ENCODE data around the gene TBXAS1.

The TBXAS1 gene

GRCh38 chr7:139854803-139855497 lies 25.9 kb downstream of the TBXAS1 start:
- Histone ChIP-seq H3K4me3 (ENCODE audit: severe bottlenecking) (no peak overlapping the region), H3K27me3 (ENCODE audit: insufficient read depth, poor library complexity, severe bottlenecking) (no peaks in the 10 kb centered on the region), H3K4me1 (ENCODE audit: insufficient read depth, poor library complexity, severe bottlenecking) (peaks cover 9% of the 10 kb centered on the region), H3K36me3 (ENCODE audit: low read depth) (no peaks in the 10 kb centered on the region), H3K9me3 (ENCODE audit: severe bottlenecking) (no peaks in the 10 kb centered on the region), H3K27ac (ENCODE audit: poor library complexity, severe bottlenecking) (no peak overlapping the region)
- TF ChIP-seq, protein P1, sequence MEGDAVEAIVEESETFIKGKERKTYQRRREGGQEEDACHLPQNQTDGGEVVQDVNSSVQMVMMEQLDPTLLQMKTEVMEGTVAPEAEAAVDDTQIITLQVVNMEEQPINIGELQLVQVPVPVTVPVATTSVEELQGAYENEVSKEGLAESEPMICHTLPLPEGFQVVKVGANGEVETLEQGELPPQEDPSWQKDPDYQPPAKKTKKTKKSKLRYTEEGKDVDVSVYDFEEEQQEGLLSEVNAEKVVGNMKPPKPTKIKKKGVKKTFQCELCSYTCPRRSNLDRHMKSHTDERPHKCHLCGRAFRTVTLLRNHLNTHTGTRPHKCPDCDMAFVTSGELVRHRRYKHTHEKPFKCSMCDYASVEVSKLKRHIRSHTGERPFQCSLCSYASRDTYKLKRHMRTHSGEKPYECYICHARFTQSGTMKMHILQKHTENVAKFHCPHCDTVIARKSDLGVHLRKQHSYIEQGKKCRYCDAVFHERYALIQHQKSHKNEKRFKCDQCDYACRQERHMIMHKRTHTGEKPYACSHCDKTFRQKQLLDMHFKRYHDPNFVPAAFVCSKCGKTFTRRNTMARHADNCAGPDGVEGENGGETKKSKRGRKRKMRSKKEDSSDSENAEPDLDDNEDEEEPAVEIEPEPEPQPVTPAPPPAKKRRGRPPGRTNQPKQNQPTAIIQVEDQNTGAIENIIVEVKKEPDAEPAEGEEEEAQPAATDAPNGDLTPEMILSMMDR (IDR thresholded peaks at IDR 0.05; ENCODE audit: poor library complexity, severe bottlenecking) = no peak
- ATAC-seq (ENCODE audit: low read depth) = no peak
- no peak for DNase-seq (ENCODE audit: low spot score)

- Histone ChIP-seq H3K36me3 (ENCODE audit: low read depth) (no peaks in the 10 kb centered on the region), H3K27me3 (ENCODE audit: insufficient read depth, poor library complexity, severe bottlenecking) (no peaks in the 10 kb centered on the region), H3K27ac (ENCODE audit: poor library complexity, severe bottlenecking) (no peak overlapping the region), H3K9me3 (ENCODE audit: severe bottlenecking) (no peaks in the 10 kb centered on the region), H3K4me1 (ENCODE audit: insufficient read depth, poor library complexity, severe bottlenecking) (peaks cover 9% of the 10 kb centered on the region), H3K4me3 (ENCODE audit: severe bottlenecking) (no peak overlapping the region)
- DNase-seq (ENCODE audit: low spot score) = no peak
- TF ChIP-seq, protein P1 (IDR thresholded peaks at IDR 0.05; ENCODE audit: poor library complexity, severe bottlenecking) = no peak
- no peak for ATAC-seq (ENCODE audit: low read depth)
Observed at GRCh38 chr7:139855498-139856270, 26.6 kb downstream of the TBXAS1 start.

DNA sequence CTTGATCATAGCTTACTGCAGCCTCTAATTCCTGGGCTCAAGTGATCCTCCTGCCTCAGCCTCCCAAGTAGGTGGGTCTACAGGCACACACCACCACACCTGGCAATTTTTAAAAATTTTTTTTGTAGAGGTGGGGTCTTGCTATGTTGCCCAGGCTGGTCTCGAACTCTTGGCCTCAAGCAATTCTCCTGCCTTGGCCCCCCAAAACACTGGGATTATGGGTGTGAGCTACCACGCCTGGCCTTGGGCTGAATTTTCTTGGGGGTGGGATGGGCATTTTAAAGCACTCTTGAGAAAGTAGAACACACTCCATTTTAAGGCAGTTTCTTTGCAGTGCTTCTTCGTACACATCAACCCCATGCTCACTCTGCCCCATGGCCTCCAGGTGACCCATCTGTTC lies 28.7 kb downstream of the TBXAS1 start:
- Histone ChIP-seq H3K9me3 (ENCODE audit: severe bottlenecking) (no peaks in the 10 kb centered on the region), H3K27me3 (ENCODE audit: insufficient read depth, poor library complexity, severe bottlenecking) (no peaks in the 10 kb centered on the region), H3K4me1 (ENCODE audit: insufficient read depth, poor library complexity, severe bottlenecking) (peaks cover 9% of the 10 kb centered on the region), H3K4me3 (ENCODE audit: severe bottlenecking) (no peak overlapping the region), H3K36me3 (ENCODE audit: low read depth) (no peaks in the 10 kb centered on the region), H3K27ac (ENCODE audit: poor library complexity, severe bottlenecking) (no peak overlapping the region)
- TF ChIP-seq, protein P1 (IDR thresholded peaks at IDR 0.05; ENCODE audit: poor library complexity, severe bottlenecking) = no peak
- DNase-seq (ENCODE audit: low spot score) (no peak), ATAC-seq (ENCODE audit: low read depth) (no peak)

DNA sequence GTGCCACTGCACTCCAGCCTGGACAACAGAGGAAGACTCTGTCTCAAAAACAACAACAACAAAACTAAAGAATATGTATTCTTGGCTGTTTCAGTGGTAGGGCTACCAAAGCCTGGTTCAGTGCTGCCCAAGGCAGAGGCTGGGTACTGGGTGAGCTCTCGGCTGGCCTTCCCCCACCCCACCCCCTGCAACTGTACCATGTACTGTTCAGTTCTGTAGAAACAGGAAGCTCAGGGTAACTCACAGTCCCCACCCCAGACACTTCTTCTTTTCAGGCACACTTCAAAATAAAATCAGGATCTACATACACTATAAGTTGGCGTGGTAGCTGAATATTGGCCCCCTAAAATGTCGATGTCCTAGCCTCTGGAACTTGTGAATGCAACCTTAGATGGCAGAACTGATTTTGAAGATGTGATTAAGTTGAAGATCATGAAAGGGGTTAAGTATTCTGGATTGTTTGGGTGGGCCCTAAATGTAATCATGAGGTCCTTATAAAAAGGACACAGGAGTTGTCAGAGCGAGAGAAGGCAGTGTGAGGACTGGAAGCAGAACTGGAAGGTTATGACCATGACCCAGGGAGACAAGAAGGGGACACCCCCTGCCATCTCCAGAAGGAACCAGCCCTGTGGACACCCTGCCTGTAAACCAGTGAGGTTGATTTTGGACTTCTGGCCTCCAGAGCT lies 31.2 kb downstream of the TBXAS1 start:
- DNase-seq (ENCODE audit: low spot score) = no peak
- no peaks in the 10 kb centered on the region for H3K4me1 ChIP-seq (ENCODE audit: insufficient read depth, poor library complexity, severe bottlenecking)
- H3K27me3 ChIP-seq (ENCODE audit: insufficient read depth, poor library complexity, severe bottlenecking) = no peaks in the 10 kb centered on the region
- H3K27ac ChIP-seq (ENCODE audit: poor library complexity, severe bottlenecking) = no peak overlapping the region
- no peak for ATAC-seq (ENCODE audit: low read depth)
- H3K4me3 ChIP-seq (ENCODE audit: severe bottlenecking) = no peak overlapping the region
- no peaks in the 10 kb centered on the region for H3K36me3 ChIP-seq (ENCODE audit: low read depth)
- H3K9me3 ChIP-seq (ENCODE audit: severe bottlenecking) = peaks cover 3% of the 10 kb centered on the region
- TF ChIP-seq, protein P1 (IDR thresholded peaks at IDR 0.05; ENCODE audit: poor library complexity, severe bottlenecking) = no peak

All from RWPE2 (cell line).